WTC11 (cell line): ENCODE data around the gene RADIL. TPM values are rescaled to one million over a fixed set of nuclear protein-coding genes. Genes with fewer than 3 reads are reported as not detected.

Experiments used
- ATAC-seq: fragments of 200-7000 bp; cut with Tn5 transposase; 2 replicates; pipeline ENCODE4 v1.10.0; 2021; ENCODE audit warnings: mild to moderate bottlenecking, moderate library complexity
- CTCF ChIA-PET: fragments of 300-600 bp; sonication (Branson Sonifier 250); formaldehyde crosslinking; loops from one replicate; lab custom pipeline; 2021; ENCODE audit warnings: antibody characterized with exemption; lab: Charles Lee
- POLR2A ChIA-PET: fragments of 350-600 bp; sonication (Branson Sonifier 250); formaldehyde crosslinking; loops from one replicate; lab custom pipeline; 2021; ENCODE audit warnings: antibody characterized with exemption; lab: Charles Lee
- DNase-seq: peaks from one replicate; pipeline ENCODE4 v3.0.0; 2021; ENCODE audit warnings: low spot score
- H3K27ac Mint-ChIP-seq: 2 replicates; pipeline ENCODE4 v1.8.0; 2021; ENCODE audit warnings: mixed read lengths
- H3K27me3 Mint-ChIP-seq: 2 replicates; pipeline ENCODE4 v1.8.0; 2021; ENCODE audit warnings: low read depth, mild to moderate bottlenecking, moderate library complexity, mixed read lengths
- H3K36me3 Mint-ChIP-seq: 2 replicates; pipeline ENCODE4 v1.8.0; 2021; ENCODE audit warnings: mixed read lengths
- H3K4me1 Mint-ChIP-seq: 2 replicates; pipeline ENCODE4 v1.8.0; 2022; ENCODE audit warnings: mixed read lengths
- H3K4me3 Mint-ChIP-seq: 2 replicates; pipeline ENCODE4 v1.8.0; 2021; ENCODE audit warnings: mild to moderate bottlenecking, moderate library complexity, mixed read lengths
- H3K9me3 Mint-ChIP-seq: 2 replicates; pipeline ENCODE4 v1.8.0; 2021; ENCODE audit warnings: mixed read lengths
- ATF6 ChIP-seq: sonication (generic); formaldehyde crosslinking; IDR thresholded peaks from 2 replicates; pipeline ENCODE4 v1.8.1; 2023; ENCODE audit warnings: mild to moderate bottlenecking, missing genetic modification reagents
- CBFB ChIP-seq: sonication (generic); formaldehyde crosslinking; IDR thresholded peaks from 2 replicates; pipeline ENCODE4 v1.8.1; 2022; ENCODE audit warnings: mild to moderate bottlenecking, low read depth, missing genetic modification reagents
- CREB1 ChIP-seq: sonication (generic); formaldehyde crosslinking; IDR thresholded peaks from 2 replicates; pipeline ENCODE4 v1.8.0; 2023; ENCODE audit warnings: mild to moderate bottlenecking, missing genetic modification reagents
- ELF4 ChIP-seq: sonication (generic); formaldehyde crosslinking; IDR thresholded peaks from 2 replicates; pipeline ENCODE4 v1.8.1; 2022; ENCODE audit warnings: low read depth, mild to moderate bottlenecking, moderate library complexity, missing genetic modification reagents
- EMX1 ChIP-seq: fragments of 250-450 bp; sonication (Bioruptor Pico); IDR thresholded peaks from 2 replicates; pipeline ENCODE4 v1.8.0; 2021; ENCODE audit warnings: mild to moderate bottlenecking
- ESRRA ChIP-seq: sonication (generic); formaldehyde crosslinking; IDR thresholded peaks from 2 replicates; pipeline ENCODE4 v1.8.1; 2022; ENCODE audit warnings: mild to moderate bottlenecking, missing genetic modification reagents, borderline replicate concordance
- FOXJ3 ChIP-seq: sonication (generic); formaldehyde crosslinking; IDR thresholded peaks from 2 replicates; pipeline ENCODE4 v1.9.0; 2021; ENCODE audit warnings: missing genetic modification reagents, mild to moderate bottlenecking, borderline replicate concordance
- FOXP1 ChIP-seq: sonication (generic); formaldehyde crosslinking; IDR thresholded peaks from 2 replicates; pipeline ENCODE4 v1.8.0; 2022; ENCODE audit warnings: missing genetic modification reagents, mild to moderate bottlenecking, moderate library complexity, borderline replicate concordance
- GABPB1 ChIP-seq: sonication (generic); formaldehyde crosslinking; IDR thresholded peaks from 2 replicates; pipeline ENCODE4 v1.8.1; 2023; ENCODE audit warnings: mild to moderate bottlenecking, missing genetic modification reagents
- GRHL2 ChIP-seq: fragments of 250-450 bp; sonication (Bioruptor Pico); IDR thresholded peaks from 2 replicates; pipeline ENCODE4 v1.8.0; 2022; ENCODE audit warnings: mild to moderate bottlenecking, moderate library complexity; ENCODE audit not compliant: insufficient replicate concordance, severe bottlenecking
- HMGA2 ChIP-seq: fragments of 250-450 bp; sonication (Bioruptor Pico); IDR thresholded peaks from 2 replicates; pipeline ENCODE4 v1.4.0; 2021; ENCODE audit warnings: mild to moderate bottlenecking, moderate library complexity
- IRF2 ChIP-seq: sonication (generic); formaldehyde crosslinking; IDR thresholded peaks from 2 replicates; pipeline ENCODE4 v1.8.0; 2022; ENCODE audit warnings: low read depth, missing genetic modification reagents, borderline replicate concordance
- JUN ChIP-seq: sonication (generic); formaldehyde crosslinking; IDR thresholded peaks from 2 replicates; pipeline ENCODE4 v1.8.0; 2023; ENCODE audit warnings: mild to moderate bottlenecking, missing genetic modification reagents
- MLX ChIP-seq: sonication (generic); formaldehyde crosslinking; IDR thresholded peaks from 2 replicates; pipeline ENCODE4 v1.8.1; 2023; ENCODE audit warnings: mild to moderate bottlenecking, missing genetic modification reagents, moderate library complexity
- NFATC4 ChIP-seq: fragments of 250-450 bp; sonication (Bioruptor Pico); IDR thresholded peaks from 2 replicates; pipeline ENCODE4 v1.9.0; 2021; ENCODE audit warnings: mild to moderate bottlenecking
- RELA ChIP-seq: sonication (generic); formaldehyde crosslinking; IDR thresholded peaks from 2 replicates; pipeline ENCODE4 v1.8.1; 2022; ENCODE audit warnings: missing genetic modification reagents, mild to moderate bottlenecking, borderline replicate concordance
- RORB ChIP-seq: fragments of 250-450 bp; sonication (Bioruptor Pico); IDR thresholded peaks from 2 replicates; pipeline ENCODE4 v1.9.0; 2021; ENCODE audit warnings: mild to moderate bottlenecking
- SMAD3 ChIP-seq: sonication (generic); formaldehyde crosslinking; IDR thresholded peaks from 2 replicates; pipeline ENCODE4 v1.8.0; 2022; ENCODE audit warnings: missing genetic modification reagents, mild to moderate bottlenecking, borderline replicate concordance
- ZBTB43 ChIP-seq: sonication (generic); formaldehyde crosslinking; IDR thresholded peaks from 2 replicates; pipeline ENCODE4 v1.8.1; 2023; ENCODE audit warnings: mild to moderate bottlenecking, missing genetic modification reagents
- ZNF121 ChIP-seq: sonication (generic); formaldehyde crosslinking; IDR thresholded peaks from 2 replicates; pipeline ENCODE4 v1.8.0; 2023; ENCODE audit warnings: missing genetic modification reagents
- ZNF232 ChIP-seq: sonication (generic); formaldehyde crosslinking; IDR thresholded peaks from 2 replicates; pipeline ENCODE4 v1.8.0; 2022; ENCODE audit warnings: mild to moderate bottlenecking, missing genetic modification reagents
- ZNF281 ChIP-seq: sonication (generic); formaldehyde crosslinking; IDR thresholded peaks from 2 replicates; pipeline ENCODE4 v1.8.0; 2023; ENCODE audit warnings: mild to moderate bottlenecking, missing genetic modification reagents
- ZNF425 ChIP-seq: fragments of 250-450 bp; sonication (Bioruptor Pico); conservative IDR thresholded peaks from 2 replicates; pipeline ENCODE4 v1.9.0; 2021; ENCODE audit warnings: mild to moderate bottlenecking
- ZNF671 ChIP-seq: fragments of 250-450 bp; sonication (Bioruptor Pico); IDR thresholded peaks from 2 replicates; pipeline ENCODE4 v1.8.0; 2021; ENCODE audit warnings: mild to moderate bottlenecking
- total RNA-seq: library from RNA; stranded (reverse); gene quantifications from 3 replicates; pipeline ENCODE4 v1.2.3, GENCODE V29; 2021

The RADIL gene
- total RNA-seq, 1 experiment from 2014 or later = 11.1 TPM

- TF ChIP-seq CBFB (no peak), RORB (CRISPR knock-in tag) (no peak), HMGA2 (CRISPR knock-in tag) (no peak), ESRRA (CRISPR knock-in tag) (no peak), JUN (CRISPR knock-in tag) (no peak), MLX (CRISPR knock-in tag) (no peak), NFATC4 (CRISPR knock-in tag) (no peak)
- TF ChIP-seq, all 79 proteins: peak for 0
These were observed 22.3 kb downstream of the RADIL start (continued) for GRCh38 chr7:4861227-4861626.

- ChIA-PET CTCF (no interaction called here), POLR2A (no interaction called here)
- H3K4me3 Mint-ChIP-seq = no peak overlapping the region
- no peaks in the 10 kb centered on the region for H3K4me1 Mint-ChIP-seq
- no peak overlapping the region for H3K27ac Mint-ChIP-seq
- ATAC-seq (no peak), DNase-seq (no peak)
- 0 out of 2 replicates have a peak, but pooled peaks cover 3% of the 10 kb centered on the region for H3K36me3 Mint-ChIP-seq
- peaks cover 17% of the 10 kb centered on the region for H3K27me3 Mint-ChIP-seq
- TF ChIP-seq ATF6 (CRISPR knock-in tag) = no peak
- no peak for TF ChIP-seq EMX1
- TF ChIP-seq SMAD3 (CRISPR knock-in tag) = no peak
- TF ChIP-seq GRHL2 (CRISPR knock-in tag) = no peak
- TF ChIP-seq ELF4 (CRISPR knock-in tag) = no peak
- no peak for TF ChIP-seq ZBTB43
- no peak for TF ChIP-seq RELA (CRISPR knock-in tag)
- TF ChIP-seq ZNF281 (CRISPR knock-in tag) = no peak
- TF ChIP-seq FOXJ3 = no peak
- TF ChIP-seq ZNF671 = no peak
- peaks cover 4% of the 10 kb centered on the region; the same call in 1 of the 2 replicates for H3K9me3 Mint-ChIP-seq
These were observed 26.3 kb downstream of the RADIL start for GRCh38 chr7:4857189-4857588.

GRCh38 chr7:4856336-4857057 is 27.0 kb downstream of the RADIL start:
- H3K27ac Mint-ChIP-seq = no peak overlapping the region
- peaks cover 9% of the 10 kb centered on the region for H3K9me3 Mint-ChIP-seq
- POLR2A ChIA-PET = interaction anchor here (0.7 kb wide), 1 partner anchor 31 kb away, joined by 3 read pairs; no protein-coding TSS in a partner anchor
- peaks cover 17% of the 10 kb centered on the region for H3K27me3 Mint-ChIP-seq
- H3K4me3 Mint-ChIP-seq = no peak overlapping the region
- ATAC-seq (no peak), DNase-seq (no peak)
- CTCF ChIA-PET = interaction anchor here (1.1 to 1.4 kb wide), 3 partner anchors 10 to 27 kb away, joined by 3 to 5 read pairs (median 4); partner anchors contain the start of gene RADIL
- peaks cover 4% of the 10 kb centered on the region; the same call in 1 of the 2 replicates for H3K36me3 Mint-ChIP-seq
- no peaks in the 10 kb centered on the region for H3K4me1 Mint-ChIP-seq
- no peak for TF ChIP-seq CREB1 (CRISPR knock-in tag)
- no peak for TF ChIP-seq FOXJ3
- TF ChIP-seq GABPB1 (CRISPR knock-in tag) = no peak
- TF ChIP-seq IRF2 (CRISPR knock-in tag) = no peak
- TF ChIP-seq ZNF121 (CRISPR knock-in tag) = no peak
- TF ChIP-seq ZNF425 (CRISPR knock-in tag) = no peak
- no peak for TF ChIP-seq FOXP1 (CRISPR knock-in tag)
- no peak for TF ChIP-seq ZNF232 (CRISPR knock-in tag)
